Lower leg skin (tissue), 4 donors: ENCODE data around the gene VRK3. TPM values are rescaled to one million over a fixed set of nuclear protein-coding genes. Genes with fewer than 3 reads are reported as not detected.

Source experiments
- DNase-seq, 2 donors: peaks; one replicate each; pipeline ENCODE4 v3.0.0-alpha.2; 2019; ENCODE audit warnings: low spot score in 2 of 2
- H3K4me3 ChIP-seq: fragments of 200-600 bp; sonication (generic); 2 replicates; pipeline ENCODE4 v1.5.1; 2017; ENCODE audit warnings: mild to moderate bottlenecking, low read depth; ENCODE audit not compliant: poor library complexity, severe bottlenecking
- POLR2A ChIP-seq, 2 donors: fragments of 450-650 bp; IDR thresholded peaks; one replicate each; pipeline ENCODE4 v1.6.1; 2016 to 2017; ENCODE audit warnings: antibody characterized with exemption in 2 of 2, mild to moderate bottlenecking in 1 of 2, moderate library complexity in 1 of 2
- WGBS, 2 donors: methylation state at CpG; one replicate each; pipeline ENCODE4 v1.1.5; 2018; 5-methylcytosine and 5-hydroxymethylcytosine counted together
- intact Hi-C: fragments of 100-400 bp; cut with DNase I; formaldehyde crosslinking; loops from one replicate; pipeline ENCODE4 v1.15.0; 2023; ENCODE audit warnings: low total_unique reads
- total RNA-seq, 4 donors: library from RNA; depleted of rRNA; stranded (reverse); fragments of >200 nt; gene quantifications; one replicate each; pipeline ENCODE4 v1.1.0, GENCODE V29; 2016
- TF ChIP-seq, protein P1 (sequence below), 3 donors: fragments of 450-650 bp; IDR thresholded peaks; one replicate each; pipeline ENCODE4 v1.5.1; 2016; ENCODE audit warnings: antibody characterized with exemption in 3 of 3, mild to moderate bottlenecking in 3 of 3, moderate library complexity in 2 of 3

The VRK3 gene
- total RNA-seq, 4 donors from 2014 or later = 16.6 to 56.4 (median 29.7) TPM

DNA sequence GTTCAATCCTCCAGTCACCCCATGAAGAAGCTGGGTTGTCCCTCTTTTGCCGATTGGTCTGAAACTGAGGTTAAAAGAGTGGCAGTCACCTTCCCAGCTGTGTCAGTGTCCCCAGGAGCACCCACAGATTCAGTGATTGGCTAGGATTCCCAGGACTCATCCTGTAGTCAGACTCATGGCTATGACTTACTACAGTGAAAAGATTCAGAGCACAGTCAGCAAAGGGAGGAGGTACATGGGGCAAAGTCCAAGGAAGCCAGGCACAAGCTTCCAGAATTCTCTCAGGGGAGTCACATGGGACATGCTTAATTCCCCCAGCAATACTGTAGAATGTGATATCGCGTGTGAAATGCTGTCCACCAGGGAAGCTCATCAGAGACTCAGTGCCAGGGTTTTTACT is 14.8 kb upstream of the VRK3 start:
- no peak for DNase-seq
- no peak for TF ChIP-seq POLR2A (IDR thresholded peaks at IDR 0.05)
- TF ChIP-seq, protein P1, sequence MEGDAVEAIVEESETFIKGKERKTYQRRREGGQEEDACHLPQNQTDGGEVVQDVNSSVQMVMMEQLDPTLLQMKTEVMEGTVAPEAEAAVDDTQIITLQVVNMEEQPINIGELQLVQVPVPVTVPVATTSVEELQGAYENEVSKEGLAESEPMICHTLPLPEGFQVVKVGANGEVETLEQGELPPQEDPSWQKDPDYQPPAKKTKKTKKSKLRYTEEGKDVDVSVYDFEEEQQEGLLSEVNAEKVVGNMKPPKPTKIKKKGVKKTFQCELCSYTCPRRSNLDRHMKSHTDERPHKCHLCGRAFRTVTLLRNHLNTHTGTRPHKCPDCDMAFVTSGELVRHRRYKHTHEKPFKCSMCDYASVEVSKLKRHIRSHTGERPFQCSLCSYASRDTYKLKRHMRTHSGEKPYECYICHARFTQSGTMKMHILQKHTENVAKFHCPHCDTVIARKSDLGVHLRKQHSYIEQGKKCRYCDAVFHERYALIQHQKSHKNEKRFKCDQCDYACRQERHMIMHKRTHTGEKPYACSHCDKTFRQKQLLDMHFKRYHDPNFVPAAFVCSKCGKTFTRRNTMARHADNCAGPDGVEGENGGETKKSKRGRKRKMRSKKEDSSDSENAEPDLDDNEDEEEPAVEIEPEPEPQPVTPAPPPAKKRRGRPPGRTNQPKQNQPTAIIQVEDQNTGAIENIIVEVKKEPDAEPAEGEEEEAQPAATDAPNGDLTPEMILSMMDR (IDR thresholded peaks at IDR 0.05) = no peak
- intact Hi-C loops = no loop called here
- 89 to 96% methylated on average over 3 of the region's 3 CpGs for WGBS, 2 donors
- H3K4me3 ChIP-seq = no peak overlapping the region

DNA sequence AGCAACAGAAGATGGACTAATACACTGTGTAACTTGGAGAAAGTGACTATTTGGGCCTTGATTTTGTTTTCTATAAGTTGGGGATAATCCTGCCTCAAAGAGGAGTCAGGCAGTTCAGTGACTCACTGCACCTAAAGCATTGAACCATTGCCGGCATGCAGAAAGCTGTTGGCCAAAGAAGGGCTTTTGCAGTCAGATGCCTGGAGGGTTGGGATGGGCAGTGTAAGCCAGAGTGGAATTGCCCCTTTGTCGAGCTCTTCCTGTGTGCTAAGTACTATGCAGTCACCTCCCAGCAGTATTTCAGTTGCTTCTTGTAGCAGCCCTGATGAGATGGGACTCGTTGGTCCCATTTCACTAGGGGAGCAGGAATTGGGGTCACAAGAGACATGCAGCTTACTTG is 11.7 kb upstream of the VRK3 start:
- no peak for DNase-seq
- H3K4me3 ChIP-seq = no peak overlapping the region
- TF ChIP-seq POLR2A (IDR thresholded peaks at IDR 0.05) = no peak
- intact Hi-C loops = no loop called here
- WGBS, 2 donors = 57 to 70% methylated on average over 3 of the region's 3 CpGs

DNA sequence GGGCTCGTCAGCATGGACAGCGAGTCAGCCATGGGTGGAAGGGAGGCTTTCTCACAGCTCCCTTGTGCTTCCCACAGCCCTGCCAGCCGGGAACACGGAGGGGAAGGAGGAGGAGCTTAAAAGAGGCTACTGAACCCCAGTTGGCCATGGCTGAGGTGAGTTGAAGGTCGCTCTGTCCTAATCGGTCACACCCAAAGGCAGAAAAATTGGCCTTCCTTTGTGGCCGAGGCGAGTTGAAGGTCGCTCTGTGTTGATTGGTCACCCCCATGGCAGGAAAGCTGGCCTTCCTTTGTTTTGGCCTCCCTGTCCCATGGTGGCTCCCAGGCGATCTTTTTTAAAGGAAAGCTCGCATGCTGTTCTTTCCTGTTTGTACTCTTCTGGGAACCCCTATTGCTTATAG is 5.8 kb upstream of the VRK3 start:
- H3K4me3 ChIP-seq = no peak overlapping the region
- intact Hi-C loops = no loop called here
- DNase-seq = no peak
- no peak for TF ChIP-seq POLR2A (IDR thresholded peaks at IDR 0.05)
- TF ChIP-seq, protein P1 (IDR thresholded peaks at IDR 0.05) = no peak
- WGBS, 2 donors = 81 to 89% methylated on average over 11 of the region's 11 CpGs

GRCh38 chr19:50030225-50030624 is 5.1 kb upstream of the VRK3 start:
- TF ChIP-seq POLR2A (IDR thresholded peaks at IDR 0.05) = no peak
- TF ChIP-seq, protein P1 (IDR thresholded peaks at IDR 0.05) = no peak
- H3K4me3 ChIP-seq = no peak overlapping the region
- WGBS, 2 donors = 86 to 93% methylated on average over 6 of the region's 6 CpGs
- DNase-seq = no peak
- intact Hi-C loops = no loop called here

DNA sequence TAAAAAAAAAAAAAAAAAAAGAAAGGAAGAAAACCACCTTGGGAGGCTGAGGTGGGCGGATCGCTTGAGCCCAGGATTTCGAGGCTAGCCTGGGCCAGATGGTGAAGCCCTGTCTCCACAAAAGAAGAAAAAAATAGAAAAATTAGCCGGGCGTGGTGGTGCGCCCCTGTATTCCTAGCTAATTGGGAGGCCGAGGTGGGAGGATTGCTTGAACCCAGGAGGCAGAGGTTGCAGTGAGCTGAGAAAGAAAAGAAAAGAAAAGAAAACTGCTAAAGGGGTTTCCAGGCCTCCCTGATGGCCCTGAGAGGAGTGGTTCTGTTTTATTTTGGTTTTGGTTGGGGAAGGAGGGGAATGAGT is 1.4 kb upstream of the VRK3 start:
- no peak for DNase-seq
- no peak overlapping the region for H3K4me3 ChIP-seq
- intact Hi-C loops = no loop called here
- 87 to 90% methylated on average over 7 of the region's 7 CpGs for WGBS, 2 donors
- no peak for TF ChIP-seq POLR2A (IDR thresholded peaks at IDR 0.05)
- TF ChIP-seq, protein P1 (IDR thresholded peaks at IDR 0.05) = no peak

GRCh38 chr19:50025794-50026549 is 800 bp upstream of the VRK3 start, which contains the start of gene ZNF473:
Gene ZNF473 (plus strand): TSS chr19:50026005. CDS start chr19:50031083, 5,078 bp downstream.
- H3K4me3 ChIP-seq = peak within 1 kb of the TSS; percentile 67
- TF ChIP-seq, protein P1 (IDR thresholded peaks at IDR 0.05) = no peak
- TF ChIP-seq POLR2A (IDR thresholded peaks at IDR 0.05) = no peak
- WGBS, 2 donors = 13 to 14% methylated on average over 35 to 45 of the region's 45 CpGs
- intact Hi-C loops = no loop called here
- peak; percentile 94 to 99 for DNase-seq
